Measurements from ENCODE around the gene BARX2.

The BARX2 gene

GRCh38 chr11:129417458-129417857, 41.8 kb downstream of the BARX2 start:
- DNase-seq (ENCODE audit: low read depth in 1 of 2, low spot score in 1 of 2) = no peak
- no peak for TF ChIP-seq GABPA (IDR thresholded peaks at IDR 0.05; ENCODE audit: low read depth)
- no peak for TF ChIP-seq POLR2AphosphoS5 (IDR thresholded peaks at IDR 0.05; ENCODE audit: low read depth)
- TF ChIP-seq SPI1 (IDR thresholded peaks at IDR 0.05; ENCODE audit: borderline replicate concordance, low read depth) = no peak
- TF ChIP-seq CTCF (IDR thresholded peaks at IDR 0.05; ENCODE audit: insufficient read depth, low read length) = no peak
- no peak for TF ChIP-seq REST (IDR thresholded peaks at IDR 0.05; ENCODE audit: insufficient replicate concordance, low read depth)
- Histone ChIP-seq H3K27ac (replicated peaks) (no peak overlapping the region), H3K4me3 (replicated peaks; ENCODE audit: insufficient read depth, low read length) (no peak overlapping the region), H3K27me3 (ENCODE audit: insufficient read depth, poor library complexity, severe bottlenecking) (no peaks in the 10 kb centered on the region)

GRCh38 chr11:129418039-129418438, 42.4 kb downstream of the BARX2 start:
- Histone ChIP-seq H3K27ac (replicated peaks) (no peak overlapping the region), H3K27me3 (ENCODE audit: insufficient read depth, poor library complexity, severe bottlenecking) (no peaks in the 10 kb centered on the region), H3K4me3 (replicated peaks; ENCODE audit: insufficient read depth, low read length) (no peak overlapping the region)
- no peak for TF ChIP-seq CTCF (IDR thresholded peaks at IDR 0.05; ENCODE audit: insufficient read depth, low read length)
- no peak for DNase-seq (ENCODE audit: low read depth in 1 of 2, low spot score in 1 of 2)

- Histone ChIP-seq H3K27ac (replicated peaks) (no peak overlapping the region), H3K4me3 (replicated peaks; ENCODE audit: insufficient read depth, low read length) (no peak overlapping the region), H3K27me3 (ENCODE audit: insufficient read depth, poor library complexity, severe bottlenecking) (no peaks in the 10 kb centered on the region)
- no peak for TF ChIP-seq REST (IDR thresholded peaks at IDR 0.05; ENCODE audit: insufficient replicate concordance, low read depth)
- TF ChIP-seq POLR2AphosphoS5 (IDR thresholded peaks at IDR 0.05; ENCODE audit: low read depth) = no peak
- no peak for TF ChIP-seq CTCF (IDR thresholded peaks at IDR 0.05; ENCODE audit: insufficient read depth, low read length)
- no peak for TF ChIP-seq SPI1 (IDR thresholded peaks at IDR 0.05; ENCODE audit: borderline replicate concordance, low read depth)
- no peak for TF ChIP-seq GABPA (IDR thresholded peaks at IDR 0.05; ENCODE audit: low read depth)
- DNase-seq (ENCODE audit: low read depth in 1 of 2, low spot score in 1 of 2) = no peak
Measured at GRCh38 chr11:129419386-129419785, 43.7 kb downstream of the BARX2 start.

- H3K27ac ChIP-seq (replicated peaks) = no peak overlapping the region
- peaks cover 3% of the 10 kb centered on the region for H3K27me3 ChIP-seq (ENCODE audit: insufficient read depth, poor library complexity, severe bottlenecking)
- no peak overlapping the region for H3K4me3 ChIP-seq (replicated peaks; ENCODE audit: insufficient read depth, low read length)
- TF ChIP-seq SPI1 (IDR thresholded peaks at IDR 0.05; ENCODE audit: borderline replicate concordance, low read depth) = no peak
- TF ChIP-seq GABPA (IDR thresholded peaks at IDR 0.05; ENCODE audit: low read depth) = no peak
- no peak for TF ChIP-seq POLR2AphosphoS5 (IDR thresholded peaks at IDR 0.05; ENCODE audit: low read depth)
- no peak for TF ChIP-seq REST (IDR thresholded peaks at IDR 0.05; ENCODE audit: insufficient replicate concordance, low read depth)
- no peak for TF ChIP-seq CTCF (IDR thresholded peaks at IDR 0.05; ENCODE audit: insufficient read depth, low read length)
- DNase-seq (ENCODE audit: low read depth in 1 of 2, low spot score in 1 of 2) = no peak
Measured at GRCh38 chr11:129423426-129423825, 47.8 kb downstream of the BARX2 start.
